Measurements from ENCODE around the gene PTPN5.

GRCh38 chr11:18761741-18762140, 29.9 kb downstream of the PTPN5 start:
- TF ChIP-seq CTCF (IDR thresholded peaks at IDR 0.05 in 8 of 11, conservative IDR thresholded peaks at IDR 0.05 in 3 of 11) (no peak), POLR2AphosphoS5 (IDR thresholded peaks at IDR 0.05) (no peak), POLR2A (IDR thresholded peaks at IDR 0.05) (no peak)
